Right lung (tissue), 5 donors: ENCODE results near the gene CTPS2. TPM values are rescaled to one million over a fixed set of nuclear protein-coding genes. Genes with fewer than 3 reads are reported as not detected.
"Not testable (repeated sequence)": the region's sequence is repeated elsewhere in the genome, so short reads cannot be mapped to it uniquely, and the experiment has no call there.

ENCODE experiments used
- DNase-seq, 2 donors: peaks; one replicate each; pipeline ENCODE4 v3.0.0-alpha.2; 2013
- polyA plus RNA-seq, 5 donors: library from polyadenylated mRNA; unstranded; fragments of 120-200 nt; gene quantifications; one replicate each; pipeline versions ENCODE4 v1.2.1 to v1.2.3, GENCODE V29; 2013; ENCODE audit warnings: inconsistent platforms in 1 of 5, low replicate concordance in 1 of 5; ENCODE audit not compliant: insufficient read length in 5 of 5, insufficient read depth in 1 of 5

CTPS2 gene
- polyA plus RNA-seq, 5 donors = 37.6 to 57.1 (median 47.0) TPM

DNA sequence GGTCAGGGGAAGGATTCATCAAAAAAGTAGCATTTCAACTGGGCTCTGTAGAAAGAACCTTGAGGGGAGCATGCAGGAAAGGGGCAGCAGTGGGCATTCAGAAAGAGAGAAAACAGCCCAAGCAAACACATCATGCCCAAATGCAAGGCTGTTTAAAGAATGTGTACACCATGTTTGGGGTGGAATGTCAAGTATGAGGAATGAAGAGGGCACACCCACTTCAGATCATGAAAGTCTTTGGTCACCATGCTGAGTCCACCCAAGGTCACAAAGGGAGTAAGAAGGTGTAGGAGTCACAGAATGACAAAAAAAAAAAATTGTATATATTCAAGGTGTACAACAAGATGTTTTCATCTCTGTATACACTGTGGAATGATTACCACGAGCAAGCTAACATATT is 53.1 kb downstream of the CTPS2 start:
- DNase-seq = no peak

DNA sequence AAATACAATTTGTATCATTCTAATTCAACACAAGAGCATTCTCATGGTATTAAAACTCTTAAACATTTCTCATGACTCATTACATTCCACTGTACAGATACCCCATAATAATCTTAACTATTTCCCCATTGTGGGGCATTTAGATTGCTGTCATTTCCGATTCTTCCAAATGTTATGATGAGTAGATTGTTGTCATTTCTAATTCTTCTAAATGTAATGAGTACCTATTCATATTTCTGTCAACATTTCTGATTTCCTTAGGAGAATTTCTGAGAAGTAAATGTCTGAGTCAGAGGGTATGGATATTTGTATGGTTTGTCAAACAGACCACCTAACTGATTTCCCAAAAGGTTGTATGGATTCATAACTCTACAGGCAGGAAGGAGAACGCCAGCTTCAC is 54.2 kb downstream of the CTPS2 start:
- no peak for DNase-seq

DNA sequence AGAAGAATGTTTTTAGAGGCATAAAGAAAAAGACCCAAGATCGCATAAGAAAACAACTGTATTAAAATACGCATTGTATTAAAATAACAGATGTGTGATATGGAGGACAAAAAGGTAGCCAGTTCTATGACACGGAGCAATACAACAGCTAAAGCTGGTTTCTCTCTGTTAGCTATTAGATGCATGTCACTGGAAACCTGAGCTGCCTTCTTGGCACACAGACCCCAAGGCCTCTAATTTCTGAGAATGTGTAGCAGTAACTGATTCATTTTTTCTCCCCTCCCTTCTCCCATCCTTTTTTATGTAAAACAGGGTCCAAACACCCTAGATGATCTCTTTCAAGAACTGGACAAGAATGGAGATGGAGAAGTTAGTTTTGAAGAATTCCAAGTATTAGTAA is 58.4 kb downstream of the CTPS2 start:
- no peak for DNase-seq

DNA sequence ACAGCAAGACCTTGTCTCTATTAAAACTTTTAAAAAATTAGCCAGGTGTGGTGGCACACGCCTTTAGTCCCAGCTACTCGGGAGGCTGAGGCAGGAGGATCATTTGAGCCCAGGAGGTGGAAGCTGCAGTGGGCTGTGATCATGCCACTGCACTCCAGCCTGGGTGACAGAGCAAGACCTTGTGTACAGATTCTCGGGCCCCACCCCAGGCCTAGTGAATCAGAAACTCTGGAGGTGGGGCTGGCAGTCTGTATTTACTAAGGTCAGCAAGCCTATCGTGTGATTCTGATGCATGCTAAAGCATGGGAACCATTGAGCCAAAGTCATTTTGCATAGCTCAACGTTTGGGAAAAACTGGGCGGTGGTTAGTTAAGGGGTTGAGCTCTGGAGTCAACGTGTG is 59.0 kb downstream of the CTPS2 start:
- DNase-seq = no peak

DNA sequence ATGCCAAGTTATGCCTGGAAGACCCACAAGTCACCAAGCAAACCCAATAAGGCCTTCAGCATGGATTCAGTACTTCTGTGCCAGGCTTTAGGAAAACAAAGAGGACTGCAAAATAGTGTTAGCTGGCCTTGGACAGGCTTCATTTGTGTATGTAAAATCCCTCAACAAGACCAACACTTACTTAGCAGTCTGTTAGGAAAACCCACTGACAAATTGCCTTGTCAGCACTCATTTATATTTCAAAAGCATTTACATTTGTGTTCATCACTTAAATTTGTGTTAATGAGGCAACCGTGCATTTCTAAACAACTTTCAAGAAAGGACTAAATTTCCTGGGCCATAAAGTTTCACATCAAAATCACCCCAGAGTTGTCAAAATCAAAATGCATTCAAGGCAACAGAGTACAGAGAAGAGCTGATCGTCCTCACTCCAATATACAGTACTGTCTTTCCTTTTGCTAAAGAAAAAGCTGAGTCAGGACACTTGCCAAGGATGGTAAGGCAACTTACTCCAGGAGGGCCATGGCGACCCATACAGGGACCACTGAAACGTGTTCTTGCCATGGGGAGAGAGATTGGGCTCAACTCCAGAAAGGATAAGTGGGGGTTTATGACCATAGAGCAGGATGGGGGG is 61.0 kb downstream of the CTPS2 start:
- no peak for DNase-seq

DNA sequence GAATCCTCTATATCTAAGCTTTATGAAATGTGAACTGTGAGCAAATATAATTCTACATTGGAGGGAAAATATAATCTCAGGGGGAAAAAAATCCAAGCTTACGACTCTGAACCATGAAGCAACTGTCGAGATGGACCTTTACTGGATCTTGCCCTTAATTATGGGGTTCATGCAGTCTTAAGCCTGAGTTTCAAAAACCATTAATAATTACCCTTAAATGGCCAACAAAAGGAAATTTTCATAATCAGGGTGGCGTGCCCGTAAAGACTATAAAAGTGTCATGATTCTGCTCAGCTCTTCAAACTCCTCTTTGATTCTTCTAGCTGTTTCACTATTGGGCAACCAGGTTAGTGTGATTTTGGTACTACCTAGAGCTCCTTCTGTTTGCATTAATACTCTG is 62.6 kb downstream of the CTPS2 start, which contains the start of gene S100G:
Gene S100G, plus strand, starts transcription at position 301 of the 400 bp plus-strand sequence. CDS start 849 bp downstream, outside the sequence.
- DNase-seq = no peak

DNA sequence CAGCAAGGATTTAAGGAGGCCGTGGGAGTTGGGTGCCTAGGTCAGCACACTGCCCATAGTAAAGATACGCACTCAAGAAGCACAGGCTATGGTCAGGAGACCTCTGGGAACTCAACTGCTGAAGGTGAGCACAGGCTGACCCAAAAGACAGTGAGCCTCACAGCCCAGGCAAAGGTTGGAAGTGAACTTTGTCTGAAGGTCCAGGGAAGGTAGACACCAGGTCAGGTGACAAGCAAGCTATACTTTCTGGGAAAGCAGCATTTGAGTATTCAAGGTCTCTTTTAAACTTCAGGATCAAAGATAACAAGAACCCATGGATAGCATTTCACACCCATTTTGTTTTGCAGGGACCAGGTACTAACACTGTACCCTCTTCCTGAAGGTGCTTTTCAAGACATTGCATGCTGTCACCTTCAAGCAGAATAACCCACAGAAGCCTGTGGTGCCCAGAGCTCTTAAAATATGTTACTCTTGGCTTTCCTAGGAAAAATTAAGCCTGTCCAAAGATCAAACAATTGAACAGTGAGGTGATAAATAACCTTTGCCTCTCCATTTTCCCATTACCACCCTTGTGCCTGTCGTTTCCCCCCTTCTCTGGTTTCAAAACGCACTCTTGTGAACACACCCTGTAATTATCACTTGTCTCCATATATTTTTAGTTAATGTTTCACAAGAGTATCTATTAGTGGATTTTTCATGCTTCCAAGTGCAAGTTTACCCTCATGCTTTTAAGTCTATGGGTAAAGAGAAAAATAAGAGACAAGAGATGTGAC is 65.9 kb downstream of the CTPS2 start:
- DNase-seq = no peak

DNA sequence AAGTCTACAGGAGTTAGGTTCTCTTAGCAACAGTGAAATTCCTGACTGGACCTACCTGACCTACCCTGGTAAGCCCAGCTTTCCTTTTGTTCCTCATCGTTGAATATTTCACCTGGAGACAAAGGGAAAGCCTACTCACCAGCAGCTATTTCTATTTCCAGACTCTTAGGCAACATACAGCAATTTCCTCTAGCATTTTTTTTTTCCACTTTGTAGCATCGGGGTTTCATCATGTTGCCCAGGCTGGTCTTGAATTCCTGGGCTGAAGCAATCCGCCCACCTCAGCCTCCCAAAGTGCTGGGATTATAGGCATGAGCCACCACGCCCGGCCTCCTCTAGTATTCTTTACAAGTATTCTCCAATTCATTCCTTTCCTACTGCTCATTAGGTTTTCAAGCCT is 69.3 kb downstream of the CTPS2 start:
- no peak for DNase-seq

DNA sequence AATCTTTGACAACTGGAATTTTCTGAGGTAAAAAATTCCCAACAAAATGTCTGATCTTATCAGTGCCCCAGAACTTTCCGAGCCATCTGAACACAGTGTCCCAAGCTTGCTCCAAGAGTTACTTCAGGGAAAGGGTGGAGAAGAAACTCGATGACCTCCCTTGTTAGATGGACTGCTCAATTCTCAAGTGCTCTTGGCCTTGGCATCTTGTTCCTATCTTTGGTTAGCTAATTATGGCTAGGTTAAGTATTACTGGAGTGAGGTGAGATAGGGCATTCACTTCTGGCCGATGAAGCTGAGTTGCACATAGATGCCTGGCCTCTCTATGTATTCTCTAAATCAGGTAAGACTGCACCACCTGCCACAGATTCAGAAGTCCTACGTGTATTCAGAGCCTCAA is 71.6 kb downstream of the CTPS2 start:
- DNase-seq = no peak

DNA sequence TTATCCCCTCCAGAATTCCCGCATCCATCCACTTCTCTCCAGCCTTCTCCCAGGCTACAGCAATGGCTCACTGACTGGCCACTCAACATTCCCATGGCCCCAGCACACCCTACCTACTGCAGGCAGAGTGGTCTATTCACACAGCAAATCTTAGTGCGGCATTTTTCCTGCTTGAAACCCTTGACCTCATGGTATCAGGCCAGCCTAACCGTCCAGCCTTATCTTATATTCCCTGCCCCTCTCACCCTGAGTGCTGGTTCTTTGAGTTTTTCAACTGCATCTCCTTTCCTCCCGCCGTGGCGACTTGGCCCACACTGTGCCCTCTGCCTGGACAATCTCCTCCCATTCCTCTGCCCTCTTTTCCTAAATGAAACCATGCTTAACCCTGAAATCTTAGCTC is 72.5 kb downstream of the CTPS2 start:
- DNase-seq = no peak

DNA sequence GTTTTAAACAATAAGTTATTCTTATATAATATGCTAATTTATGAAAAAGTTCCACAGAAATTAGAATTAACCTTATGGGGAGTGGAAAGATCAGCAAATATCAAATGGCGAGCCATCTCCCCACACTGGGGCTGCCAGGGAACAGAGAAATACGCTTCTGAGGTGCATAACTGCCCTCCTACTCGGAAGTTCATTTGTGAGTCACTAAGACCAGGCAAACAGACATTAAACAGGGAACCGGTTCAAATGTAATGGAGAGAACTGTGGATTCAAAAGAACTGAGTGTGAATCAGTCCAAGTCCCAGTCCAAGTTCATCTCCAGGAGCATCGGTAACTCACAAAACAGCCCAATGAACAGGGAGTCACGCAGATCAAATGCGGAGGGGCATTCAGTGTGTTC is 73.9 kb downstream of the CTPS2 start:
- DNase-seq = no peak

DNA sequence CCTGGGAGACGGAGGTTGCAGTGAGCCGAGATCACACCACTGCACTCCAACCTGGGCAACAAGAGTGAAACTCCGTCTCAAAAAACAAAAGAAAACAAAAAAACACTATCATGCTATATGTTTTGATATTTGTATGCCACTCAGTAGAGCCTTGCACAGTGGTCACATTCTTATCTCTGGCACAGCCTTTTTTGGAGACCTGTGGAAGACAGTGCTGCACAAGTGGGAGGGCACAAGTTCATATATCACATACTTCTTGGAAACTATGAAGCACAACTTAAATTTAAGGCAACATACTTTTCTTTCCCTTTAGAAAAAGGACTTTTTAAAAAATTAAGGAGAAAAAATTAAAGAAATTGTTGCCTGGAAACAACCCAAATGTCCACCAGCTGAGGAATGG is 76.9 kb downstream of the CTPS2 start:
- DNase-seq = no peak

DNA sequence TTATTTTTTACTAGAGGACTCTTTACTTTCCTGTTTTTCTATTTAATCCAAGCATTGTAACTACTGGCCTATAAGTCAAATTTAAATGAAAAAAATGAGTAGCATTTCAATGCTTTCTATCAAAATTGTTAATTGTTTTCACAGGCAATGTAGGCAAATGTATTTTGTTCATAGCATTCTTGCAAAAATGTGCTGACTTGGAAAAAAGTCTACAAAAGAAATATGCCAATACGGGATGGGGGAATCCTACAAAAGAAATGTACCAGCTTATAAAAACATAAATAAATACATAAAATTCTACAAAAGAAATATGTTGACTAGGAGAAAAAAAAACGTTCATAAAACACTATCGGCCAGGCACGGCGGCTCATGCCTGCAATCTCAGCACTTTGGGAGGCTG is 77.4 kb downstream of the CTPS2 start:
- no peak for DNase-seq

DNA sequence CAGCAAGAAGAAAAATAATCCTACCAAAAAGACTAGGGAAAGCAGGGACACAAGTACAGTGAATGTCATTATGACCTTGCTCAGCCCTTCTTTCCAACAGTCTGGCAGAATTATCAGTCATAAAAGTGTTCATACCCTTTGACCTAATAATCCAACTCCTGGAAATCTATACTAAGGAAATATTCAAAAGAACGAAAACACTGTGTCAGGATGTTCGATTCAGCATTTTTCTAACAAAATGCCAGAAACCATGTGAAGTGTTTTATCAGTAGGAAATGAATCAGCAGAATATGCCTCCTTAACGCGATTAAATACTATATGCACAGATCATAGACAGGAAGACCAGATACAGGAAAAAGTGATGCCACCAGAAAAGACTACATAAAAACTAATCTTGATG is 78.7 kb downstream of the CTPS2 start:
- DNase-seq = no peak

DNA sequence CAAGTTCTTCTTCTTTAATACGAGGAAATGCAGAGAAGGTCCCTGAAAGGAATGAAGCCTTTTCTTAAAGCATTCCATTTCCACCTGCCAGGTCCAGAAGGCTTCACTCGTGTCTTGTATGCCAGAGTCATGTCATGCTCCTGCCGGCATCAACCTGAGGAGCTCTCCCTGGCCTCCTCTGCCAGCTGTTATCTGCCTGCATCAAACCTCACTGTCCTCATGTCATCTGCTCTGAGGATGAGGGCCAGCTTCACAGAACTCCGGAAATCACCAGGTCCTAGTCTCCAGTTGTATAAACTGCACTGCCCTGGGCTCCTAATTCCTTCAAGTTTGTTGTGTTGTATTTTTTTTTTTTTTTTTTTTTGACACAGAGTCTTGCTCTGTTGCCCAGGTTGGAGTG is 82.6 kb downstream of the CTPS2 start:
- no peak for DNase-seq

DNA sequence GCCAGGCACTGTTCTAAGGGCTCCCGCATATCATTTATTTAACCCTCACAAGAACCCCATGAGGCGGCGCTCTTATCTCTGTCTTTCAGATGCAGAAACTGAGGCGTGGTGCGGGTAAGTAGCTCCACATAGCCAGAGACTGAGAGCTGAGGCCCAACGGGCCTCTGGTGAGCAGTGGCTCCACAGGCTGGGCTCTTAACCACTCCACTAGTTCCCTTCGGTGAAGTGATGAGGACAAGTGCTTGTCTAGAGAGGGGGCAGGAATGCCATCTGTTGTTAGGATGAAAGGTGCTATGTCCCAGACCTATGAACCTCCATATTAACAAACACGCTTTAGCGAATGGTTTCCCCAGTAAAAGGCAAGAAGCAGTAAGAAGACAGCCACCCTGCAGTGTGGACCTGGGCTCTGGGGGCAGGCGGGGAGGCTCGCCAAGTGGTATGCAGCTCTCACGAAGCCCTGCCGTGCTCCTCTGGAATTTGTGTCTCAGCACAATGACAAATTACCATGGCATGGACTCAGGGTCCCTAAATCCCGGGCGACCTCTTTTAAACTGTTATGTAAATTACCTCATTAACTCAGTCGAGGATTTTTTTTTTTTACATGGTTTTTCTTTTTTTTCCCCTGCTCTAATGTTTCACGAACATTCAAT is 83.4 kb downstream of the CTPS2 start:
- DNase-seq = no peak

DNA sequence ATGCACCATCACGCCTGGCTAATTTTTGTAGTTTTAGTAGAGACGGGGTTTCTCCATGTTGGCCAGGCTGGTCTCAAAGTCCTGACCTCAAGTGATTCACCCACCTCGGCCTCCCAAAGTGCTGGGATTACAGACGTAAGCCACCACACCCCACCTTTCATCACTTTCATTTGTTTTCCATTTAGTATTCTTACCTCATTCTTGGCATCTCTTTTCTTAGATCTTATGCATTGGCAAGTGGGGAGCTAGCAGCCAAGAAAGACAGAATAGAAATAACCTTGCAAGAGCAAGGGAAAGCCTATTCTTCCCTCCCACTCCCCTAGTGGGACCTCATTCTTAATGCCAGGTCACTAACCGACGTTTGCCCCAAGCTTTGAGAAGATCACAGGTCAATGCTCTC is 84.0 kb downstream of the CTPS2 start:
- DNase-seq = not testable (repeated sequence)

DNA sequence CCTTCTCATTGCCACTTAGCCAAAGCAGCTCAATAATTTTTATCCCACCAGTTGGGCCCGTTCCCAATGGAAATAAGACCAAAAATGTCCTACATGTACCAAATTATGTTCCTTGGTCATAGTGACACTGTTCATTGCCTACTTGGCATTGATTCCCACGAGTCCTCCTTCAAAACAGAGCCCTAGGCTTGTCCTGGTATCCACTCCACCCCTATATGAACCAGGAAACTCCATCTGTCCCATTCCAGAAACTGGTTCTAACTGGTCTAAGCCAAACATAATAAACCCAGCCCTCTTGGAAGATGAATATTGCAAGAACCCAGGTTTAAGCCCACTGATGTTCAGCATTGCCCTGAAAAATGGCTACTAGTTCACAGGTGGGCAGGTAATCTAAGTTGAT is 93.4 kb downstream of the CTPS2 start:
- DNase-seq = no peak

DNA sequence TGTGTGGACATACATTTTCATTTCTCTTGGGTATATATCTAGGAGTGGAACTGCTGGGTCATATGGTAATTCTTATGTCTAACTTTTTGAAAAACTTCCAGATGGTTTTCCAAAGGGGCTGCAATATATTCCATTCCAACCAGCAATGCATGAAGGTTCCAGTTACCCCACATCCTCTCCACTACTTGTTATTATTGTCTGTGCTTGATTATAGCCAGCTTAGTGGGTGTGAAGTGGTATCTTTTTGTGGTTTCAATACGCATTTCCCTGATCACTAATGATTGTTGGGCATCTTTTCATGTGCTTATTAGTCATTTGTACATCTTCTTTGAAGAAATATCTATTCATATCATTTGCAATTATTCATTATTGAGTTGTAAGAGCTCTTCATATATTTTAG is 94.0 kb downstream of the CTPS2 start:
- no peak for DNase-seq

DNA sequence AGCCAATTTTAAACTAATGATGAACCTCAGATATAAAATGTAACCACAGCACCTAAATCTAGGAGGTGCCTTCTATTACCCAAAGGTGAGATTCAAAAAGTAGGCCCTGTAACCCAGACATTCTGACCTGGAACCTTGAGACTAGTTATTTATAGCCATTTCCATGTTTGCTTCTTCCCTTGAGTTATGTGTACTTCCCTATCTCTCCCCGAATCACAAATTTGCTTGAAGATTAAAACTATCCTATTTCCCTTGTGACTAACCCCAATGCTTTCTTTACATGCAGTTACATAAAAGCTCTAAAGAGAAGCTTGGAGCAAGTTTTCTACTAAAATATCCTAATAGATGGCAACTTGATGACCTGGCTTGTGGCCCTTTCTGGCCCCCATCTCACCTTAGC is 95.1 kb downstream of the CTPS2 start:
- DNase-seq = no peak

DNA sequence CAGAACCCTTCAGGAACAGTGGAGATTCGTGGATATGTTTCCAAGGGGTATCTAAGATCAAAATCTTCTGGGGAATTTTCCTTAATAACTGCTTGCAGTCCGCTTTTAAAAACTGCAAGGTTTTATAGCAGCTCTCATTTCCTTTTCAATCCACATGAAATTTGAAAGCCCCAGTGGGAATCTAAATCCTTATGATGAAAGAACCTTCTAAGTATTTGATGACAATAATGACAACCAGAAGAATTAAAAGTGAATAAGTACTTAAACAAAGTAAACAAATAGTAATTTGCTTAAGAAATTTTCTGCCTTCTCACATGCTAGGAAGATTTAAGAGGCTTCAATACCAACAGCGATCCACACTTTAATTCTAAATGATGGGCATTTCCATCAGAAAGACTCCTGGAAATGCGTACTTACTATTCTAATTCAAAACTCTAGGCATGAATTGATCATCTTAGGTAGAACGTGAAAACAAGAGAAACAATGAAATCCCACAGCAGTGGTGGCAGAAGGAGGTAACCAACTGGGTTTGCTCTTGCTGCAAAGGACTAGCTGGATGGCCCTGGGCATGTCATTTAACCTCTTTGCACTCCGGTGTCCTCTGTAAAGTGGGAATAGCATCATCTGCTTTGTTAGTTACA is 100.1 kb downstream of the CTPS2 start:
- DNase-seq = no peak

DNA sequence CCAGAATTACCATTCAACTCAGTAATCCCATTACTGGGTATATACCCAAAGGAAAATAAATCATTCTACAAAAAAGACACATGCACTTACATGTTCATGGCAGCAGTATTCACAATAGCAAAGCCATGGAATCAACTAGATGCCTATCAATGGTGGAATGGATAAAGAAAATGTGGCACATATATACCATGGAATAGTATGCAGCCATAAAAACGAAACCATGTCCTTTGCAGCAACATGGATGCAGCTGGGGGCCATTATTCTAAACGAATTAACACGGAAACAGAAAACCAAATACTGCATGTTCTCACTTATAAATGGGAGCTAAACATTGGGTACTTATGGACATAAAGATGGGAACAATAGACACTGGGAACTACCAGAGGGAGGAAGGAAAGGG is 101.8 kb downstream of the CTPS2 start:
- not testable (repeated sequence) for DNase-seq
